GM18499 (cell line): ENCODE measurements around the gene ELAVL1.

ENCODE experiments used
- ATAC-seq: cut with Tn5 transposase; IDR thresholded peaks from one replicate; pipeline ENCODE4 v1.9.1; 2021; ENCODE audit warnings: moderate number of reproducible peaks; ENCODE audit not compliant: insufficient read depth, unreplicated experiment

ELAVL1 gene

GRCh38 chr19:7987114-7987768 lies 18.2 kb downstream of the ELAVL1 start:
- no peak for ATAC-seq

DNA sequence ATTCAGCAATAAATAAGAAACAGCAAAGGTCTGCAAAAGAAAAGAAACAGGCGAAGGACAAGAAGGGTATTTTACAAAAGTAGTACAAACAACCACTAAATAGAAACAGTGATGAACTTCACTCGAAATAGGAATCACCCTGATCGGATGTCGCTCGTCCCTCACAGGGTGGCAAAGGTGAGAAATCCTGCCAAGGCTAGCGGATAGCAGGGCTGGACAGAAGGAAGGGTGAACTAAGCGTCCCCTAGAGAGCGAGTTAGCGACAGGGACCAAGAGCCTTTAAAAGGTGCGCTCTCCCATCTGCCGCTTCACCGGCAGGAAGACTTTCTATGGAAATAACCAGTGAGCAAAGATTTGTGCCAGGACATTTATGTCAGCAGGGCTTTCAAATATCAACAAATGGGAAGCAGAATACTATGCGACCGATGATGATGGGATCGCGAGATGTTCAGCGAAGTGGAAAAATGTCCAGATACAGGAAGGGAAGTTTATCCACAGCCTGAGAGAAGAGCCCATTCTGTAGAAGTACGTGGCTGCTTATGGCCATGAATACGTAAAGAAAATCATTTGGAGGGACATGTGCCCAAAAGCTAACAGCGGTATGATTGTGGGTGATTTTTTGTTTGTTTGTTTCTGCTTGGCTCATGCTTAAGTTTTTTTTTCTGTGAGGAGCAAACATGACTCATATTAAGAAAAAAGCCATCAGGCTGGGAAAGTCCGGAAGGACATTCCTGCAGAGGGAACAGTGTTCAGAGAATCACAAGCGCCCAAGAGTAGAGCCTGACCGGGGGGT lies 18.9 kb downstream of the ELAVL1 start:
- ATAC-seq = no peak

GRCh38 chr19:7985481-7985911 lies 19.9 kb downstream of the ELAVL1 start:
- no peak for ATAC-seq

- ATAC-seq = no peak
Measured at GRCh38 chr19:7983995-7984837, 21.2 kb downstream of the ELAVL1 start.

DNA sequence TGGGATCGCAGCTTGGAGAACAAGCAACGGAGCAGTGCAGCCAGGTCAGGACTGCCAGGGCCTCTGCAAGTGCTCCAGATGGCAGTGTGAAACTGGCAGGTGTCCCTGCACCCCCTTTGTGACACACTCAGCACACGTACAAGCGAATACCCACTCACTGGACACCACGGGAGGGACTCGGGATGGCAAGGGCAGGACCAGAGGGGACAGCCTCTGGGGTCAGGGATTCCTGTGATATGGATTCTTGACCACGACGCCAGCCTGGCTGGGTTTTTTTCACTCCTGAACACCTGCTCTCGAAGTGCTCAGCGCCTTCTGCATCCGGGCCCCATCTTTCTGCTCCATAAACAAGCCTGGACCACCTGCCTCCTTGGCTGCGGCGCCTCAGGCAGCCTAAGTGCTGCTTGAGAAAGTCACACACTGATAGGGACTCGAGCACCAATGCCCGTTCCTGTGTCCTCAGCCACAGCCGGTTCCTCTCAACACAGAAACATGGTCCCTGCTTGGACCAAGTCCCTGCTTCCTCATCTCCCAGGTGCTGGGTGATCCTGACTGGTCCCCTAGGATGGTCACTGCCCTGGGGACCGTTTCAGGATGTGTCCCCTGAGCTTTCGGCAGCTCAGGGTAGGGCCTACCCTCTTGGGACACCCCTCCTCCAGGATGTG lies 22.0 kb downstream of the ELAVL1 start:
- ATAC-seq = no peak

DNA sequence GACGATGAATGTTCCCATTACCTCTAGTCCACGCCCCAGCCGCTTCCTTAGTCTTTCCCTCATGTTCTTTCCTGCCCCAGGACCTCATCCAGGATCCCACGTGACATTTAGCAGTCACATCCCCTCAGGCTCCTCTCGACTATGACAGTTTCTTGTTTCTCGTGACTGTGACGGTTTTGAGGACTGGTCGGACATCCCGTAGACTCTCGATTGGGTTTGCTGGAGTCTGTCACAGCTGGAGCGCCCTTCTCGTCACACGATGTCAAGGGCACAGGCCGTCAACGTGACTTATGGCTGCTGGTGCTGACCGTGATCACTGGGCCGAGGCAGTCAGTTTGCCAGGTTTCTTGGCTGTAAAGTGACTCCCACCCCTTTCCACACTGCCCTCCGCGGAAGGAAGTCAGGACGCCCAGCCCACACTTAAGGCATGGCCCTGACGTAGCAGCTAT lies 22.8 kb downstream of the ELAVL1 start:
- no peak for ATAC-seq

GRCh38 chr19:7982103-7982502 lies 23.3 kb downstream of the ELAVL1 start:
- no peak for ATAC-seq

DNA sequence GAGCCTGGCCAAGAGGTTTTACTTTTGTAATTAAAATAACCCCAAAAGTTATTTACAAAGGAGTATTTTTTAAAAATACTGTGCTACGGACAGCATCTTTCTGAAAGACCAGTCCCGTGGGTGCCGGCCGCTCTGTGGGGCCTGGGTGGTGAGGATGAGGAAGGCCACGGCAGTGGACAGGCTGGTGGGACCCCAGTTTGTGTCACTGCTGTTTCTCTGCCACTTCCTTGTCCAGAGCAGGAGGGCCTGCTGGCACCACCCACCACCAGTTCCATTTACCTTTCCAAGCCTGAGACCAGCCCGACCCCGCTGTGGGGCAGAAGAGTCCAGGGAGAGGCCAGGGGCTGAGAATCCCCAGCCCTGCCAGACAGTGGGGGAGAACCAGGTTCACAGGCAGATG lies 23.8 kb downstream of the ELAVL1 start:
- ATAC-seq = no peak

DNA sequence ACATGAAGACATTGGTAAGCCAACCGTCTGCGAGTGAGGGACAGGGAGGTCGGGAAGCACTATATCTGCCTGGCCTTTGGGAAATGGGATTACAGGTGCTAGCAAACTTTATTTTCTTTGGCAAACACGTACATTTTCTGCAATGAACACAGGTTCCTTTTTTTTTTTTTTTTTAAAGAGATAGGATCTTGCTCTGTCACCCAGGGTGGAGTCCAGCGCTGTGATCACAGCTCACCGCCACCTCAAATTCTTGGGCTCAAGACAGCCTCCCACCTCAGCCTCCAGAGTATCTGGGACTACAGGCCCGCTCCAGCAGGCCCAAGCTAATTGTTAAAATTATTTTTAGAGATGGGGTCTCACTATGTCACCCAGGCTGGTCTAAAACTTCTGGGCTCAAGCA lies 24.2 kb downstream of the ELAVL1 start:
- no peak for ATAC-seq

DNA sequence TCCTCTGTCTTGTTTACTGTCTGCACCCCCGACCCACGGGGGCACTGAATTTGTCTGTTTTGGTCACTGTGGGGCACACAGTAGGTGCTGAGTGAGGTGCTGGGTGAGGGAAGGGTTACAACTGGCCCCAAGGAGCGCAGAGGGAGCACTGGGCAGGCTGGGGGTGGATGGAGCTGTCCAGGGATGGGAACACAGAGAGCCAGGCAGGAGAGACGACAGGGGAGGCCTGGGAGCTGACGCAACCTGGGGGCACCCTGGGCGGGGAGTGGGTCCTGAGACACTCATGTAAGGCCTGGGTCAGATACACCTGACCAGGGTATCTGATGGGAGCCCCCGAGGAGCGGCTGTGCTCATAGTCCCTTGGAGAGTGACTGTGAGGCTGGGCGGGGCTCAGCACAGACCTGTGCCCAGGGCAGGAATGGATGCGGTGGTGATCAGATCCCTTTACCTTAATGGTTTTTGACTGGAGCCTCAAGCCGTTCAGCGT lies 24.8 kb downstream of the ELAVL1 start:
- no peak for ATAC-seq

DNA sequence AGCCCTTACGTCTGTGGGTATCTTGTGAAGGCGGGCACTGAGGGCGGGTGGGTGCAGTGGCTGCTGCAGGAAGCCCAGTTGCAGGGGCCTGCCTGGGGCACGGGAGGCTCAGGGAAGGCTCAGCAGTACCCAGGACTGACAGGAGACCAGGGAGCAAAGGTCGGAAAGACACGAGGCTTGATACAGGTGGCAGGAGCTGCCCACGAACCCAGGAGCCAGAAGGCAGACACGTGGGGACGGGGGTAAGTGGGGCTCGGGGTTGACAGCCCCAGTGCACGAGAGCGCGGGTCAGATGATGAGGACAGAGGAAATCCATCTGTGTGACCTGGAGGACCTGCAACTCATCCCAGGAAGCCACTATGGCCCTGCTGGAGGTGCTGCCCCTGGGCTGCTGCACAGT lies 25.3 kb downstream of the ELAVL1 start:
- ATAC-seq = no peak

DNA sequence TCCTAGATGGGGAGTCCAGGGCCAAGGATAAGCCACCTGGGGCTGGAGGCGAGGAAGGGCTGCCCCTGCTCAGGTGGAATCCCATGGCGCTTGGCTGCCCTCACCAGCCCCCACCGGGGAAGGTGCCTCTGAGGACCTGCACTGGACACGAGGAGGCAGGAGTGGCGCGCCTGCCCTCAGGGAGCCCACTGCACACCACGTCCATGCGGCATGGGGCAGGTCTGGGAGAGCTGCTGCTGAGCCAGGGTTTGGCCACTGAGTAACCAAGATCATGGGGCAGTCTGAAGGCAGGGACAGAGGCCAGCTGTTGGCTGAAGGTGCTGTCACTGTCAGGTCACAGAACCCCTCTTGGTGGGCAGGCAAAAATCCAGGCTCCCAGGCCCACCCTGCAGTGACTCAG lies 25.9 kb downstream of the ELAVL1 start:
- ATAC-seq = no peak

DNA sequence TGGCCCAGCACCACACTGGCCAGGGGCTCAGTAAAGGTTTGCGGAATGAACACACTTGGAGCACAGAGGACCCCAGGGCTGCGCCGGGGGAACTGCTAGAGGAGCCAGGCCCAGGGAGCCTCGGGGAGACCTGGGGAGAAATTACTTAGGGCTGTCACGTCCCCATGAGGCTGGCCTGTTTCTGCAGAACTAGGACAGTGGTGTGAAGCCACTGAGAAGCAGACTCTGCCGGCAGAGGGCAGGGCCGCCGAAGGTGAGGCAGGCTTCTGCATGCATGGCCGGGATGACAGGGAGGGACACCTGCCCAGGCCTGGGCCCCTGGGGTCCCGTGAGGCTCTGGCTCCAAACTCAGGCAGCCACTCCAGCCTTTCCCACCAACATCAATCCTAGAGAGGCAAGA lies 26.4 kb downstream of the ELAVL1 start:
- ATAC-seq = no peak

DNA sequence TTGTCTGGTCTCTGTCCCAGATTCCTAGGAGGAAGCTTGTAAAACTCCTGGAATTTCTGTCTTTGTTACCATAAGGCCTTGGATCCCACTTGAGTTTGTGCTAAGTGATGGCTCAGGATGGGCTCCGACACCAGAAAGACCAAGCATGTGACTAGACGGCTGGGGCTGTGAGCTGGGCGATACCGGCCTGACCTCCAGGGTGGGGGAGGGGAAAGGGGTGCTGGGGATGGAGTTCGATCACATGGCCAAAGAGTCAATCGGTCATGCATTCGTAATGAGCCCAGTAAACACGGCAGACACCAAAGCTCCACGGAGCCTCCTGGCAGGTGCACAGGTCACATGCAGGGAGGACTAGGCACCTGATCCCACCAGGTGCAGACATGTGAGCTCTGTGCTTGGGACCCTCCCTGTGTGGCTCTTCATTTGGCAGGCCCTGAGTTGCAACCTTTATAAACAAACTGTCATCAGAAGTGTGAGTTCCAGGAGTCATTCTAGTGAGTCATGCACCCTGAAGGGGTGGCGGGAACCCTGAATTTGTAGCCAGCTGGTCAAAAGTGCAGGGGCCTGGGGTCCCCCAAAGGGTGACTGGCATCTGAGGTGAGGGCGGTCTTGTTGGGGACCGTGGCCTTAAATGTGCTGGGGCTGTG lies 27.1 kb downstream of the ELAVL1 start:
- no peak for ATAC-seq

GRCh38 chr19:7977723-7978040 lies 27.8 kb downstream of the ELAVL1 start:
- ATAC-seq = no peak

DNA sequence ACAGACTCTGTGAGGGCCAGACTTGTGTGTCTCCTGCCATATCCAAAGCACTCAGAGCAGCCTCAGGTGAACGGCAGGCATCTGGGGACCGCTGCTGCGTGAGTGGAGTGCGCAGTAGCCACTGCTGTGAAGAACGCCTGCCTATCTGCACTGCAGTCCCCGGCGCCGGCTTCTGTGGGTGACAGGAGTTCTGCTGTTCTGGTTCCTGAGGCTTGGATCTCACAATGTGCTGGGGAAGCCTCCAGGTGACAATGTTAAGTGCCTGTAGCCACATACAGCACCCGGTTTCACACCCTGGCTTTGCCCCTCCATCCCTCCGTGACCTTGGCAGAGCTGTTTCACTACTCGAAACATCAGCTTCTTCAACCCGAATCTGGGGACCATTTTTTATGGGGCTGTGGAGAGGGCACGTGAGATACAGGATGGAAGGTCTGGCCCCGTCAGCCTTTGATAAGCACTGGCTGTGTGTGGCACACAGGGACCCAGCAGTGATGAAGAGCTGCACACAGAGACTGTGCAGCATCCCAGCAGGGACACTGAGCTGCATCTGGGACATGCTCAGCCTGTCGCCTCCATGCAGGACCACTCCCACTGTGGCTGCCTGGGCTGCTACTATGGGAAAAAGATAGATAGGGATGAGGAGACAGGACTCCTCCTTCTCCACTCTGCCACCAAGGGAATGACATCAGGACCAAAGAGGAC lies 28.3 kb downstream of the ELAVL1 start:
- ATAC-seq = no peak

DNA sequence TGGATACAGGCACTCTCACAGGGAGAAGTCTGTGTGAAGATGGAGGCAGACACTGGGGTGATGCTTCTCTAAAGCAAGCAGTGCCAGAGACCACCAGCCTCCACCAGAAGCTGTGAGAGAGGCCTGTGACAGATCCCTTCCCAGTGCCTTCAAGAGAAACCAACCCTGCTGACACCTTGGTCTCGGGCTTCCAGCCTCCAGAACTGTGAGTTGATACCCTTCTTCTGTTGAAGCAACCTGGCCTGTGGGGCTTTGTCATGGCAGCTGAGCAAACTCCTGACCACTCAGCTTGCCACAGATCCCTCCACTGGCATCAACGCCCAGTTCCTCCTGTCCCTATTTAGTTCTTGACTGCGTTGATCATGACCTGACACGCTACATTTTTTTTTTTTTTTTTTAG lies 29.0 kb downstream of the ELAVL1 start:
- no peak for ATAC-seq

DNA sequence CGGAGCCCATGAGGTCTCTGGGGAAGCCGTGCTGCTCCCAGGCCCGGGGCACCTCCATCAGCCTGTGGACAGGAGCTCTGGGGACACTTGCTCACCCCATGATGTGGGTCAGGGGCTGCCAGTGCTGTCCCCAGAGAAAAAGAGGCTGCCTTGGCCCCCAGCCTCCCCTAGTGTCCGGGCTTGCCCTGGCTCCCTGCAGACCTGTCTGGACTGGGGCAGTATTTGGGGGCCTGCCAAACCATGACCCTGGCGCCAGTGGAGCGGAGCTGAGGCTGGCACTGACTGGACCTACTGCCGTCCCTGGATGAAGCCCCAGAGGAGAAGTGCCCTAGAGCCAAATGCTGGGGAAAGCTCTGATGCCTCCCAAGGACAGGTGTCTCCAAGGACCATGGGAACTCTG lies 30.4 kb downstream of the ELAVL1 start:
- no peak for ATAC-seq

DNA sequence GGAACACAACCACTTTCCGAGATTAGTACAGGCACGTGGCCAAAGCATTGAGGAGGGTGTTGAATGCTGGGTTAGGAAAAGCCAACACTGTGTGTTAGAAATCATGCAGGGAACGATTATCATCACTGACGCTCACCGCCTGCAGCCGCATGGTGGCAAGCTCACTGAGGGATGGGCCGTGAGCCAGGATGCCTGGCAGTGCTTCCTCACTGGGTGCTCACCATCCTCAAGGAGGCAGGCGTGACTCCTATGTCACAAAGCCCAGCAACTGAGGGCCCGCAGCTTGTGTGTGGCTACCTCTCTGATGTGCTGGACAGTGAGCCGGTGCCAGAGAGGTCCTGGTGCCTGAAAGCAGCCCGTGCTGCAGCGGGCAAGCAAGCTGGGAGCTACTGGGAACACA lies 31.6 kb downstream of the ELAVL1 start:
- ATAC-seq = no peak
